Measurements from ENCODE around the gene ITGA7.

GRCh38 chr12:55724940-55725309 is 17.2 kb upstream of the ITGA7 start:
- TF ChIP-seq CTCF (IDR thresholded peaks at IDR 0.05), result no peak
- TF ChIP-seq EZH2 (IDR thresholded peaks at IDR 0.05), result no peak
- no peak for TF ChIP-seq EZH2phosphoT487 (IDR thresholded peaks at IDR 0.05)

Data from neural progenitor cell (in vitro differentiated cells).